ENCODE results near the gene PSD4.

PSD4 gene

DNA sequence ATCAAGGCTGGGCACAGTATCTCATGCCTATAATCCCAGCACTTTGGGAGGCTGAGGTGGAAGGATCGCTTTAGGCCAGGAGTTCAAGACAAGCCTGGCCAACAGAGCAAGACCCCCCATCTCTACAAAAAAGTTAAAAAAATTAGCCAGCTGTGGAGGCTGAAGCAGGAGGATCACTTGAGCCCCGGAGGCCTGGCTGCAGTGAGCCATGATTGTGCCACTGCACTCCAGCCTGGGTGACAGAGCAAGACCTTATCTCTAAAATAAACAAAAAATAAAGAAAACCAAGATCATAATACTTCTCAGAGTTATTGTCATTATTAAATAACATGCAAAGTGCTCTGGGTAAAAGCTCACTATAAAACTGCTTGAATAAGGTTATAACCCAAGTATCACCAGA lies 31.5 kb upstream of the PSD4 start:
- no peak for DNase-seq (ENCODE audit: low read depth in 2 of 2)

DNA sequence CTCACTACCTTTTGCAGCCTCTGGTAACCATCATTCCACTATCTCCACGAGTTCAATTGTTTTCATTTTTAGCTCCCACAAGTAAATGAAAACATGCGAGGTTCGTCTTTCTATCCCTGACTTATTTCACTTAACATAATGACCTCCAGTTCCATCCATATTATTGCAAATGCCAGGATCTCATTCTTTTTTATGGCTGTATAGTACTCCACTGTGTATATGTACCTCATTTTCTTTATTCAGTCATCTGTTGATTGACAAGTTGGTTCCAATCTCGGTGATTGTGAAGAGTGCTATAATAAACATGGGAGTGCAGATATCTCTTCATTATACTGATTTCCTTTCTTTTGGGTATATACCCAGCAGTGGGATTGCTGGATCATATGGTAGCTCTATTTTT lies 29.5 kb upstream of the PSD4 start:
- DNase-seq (ENCODE audit: low read depth in 2 of 2), result no peak

DNA sequence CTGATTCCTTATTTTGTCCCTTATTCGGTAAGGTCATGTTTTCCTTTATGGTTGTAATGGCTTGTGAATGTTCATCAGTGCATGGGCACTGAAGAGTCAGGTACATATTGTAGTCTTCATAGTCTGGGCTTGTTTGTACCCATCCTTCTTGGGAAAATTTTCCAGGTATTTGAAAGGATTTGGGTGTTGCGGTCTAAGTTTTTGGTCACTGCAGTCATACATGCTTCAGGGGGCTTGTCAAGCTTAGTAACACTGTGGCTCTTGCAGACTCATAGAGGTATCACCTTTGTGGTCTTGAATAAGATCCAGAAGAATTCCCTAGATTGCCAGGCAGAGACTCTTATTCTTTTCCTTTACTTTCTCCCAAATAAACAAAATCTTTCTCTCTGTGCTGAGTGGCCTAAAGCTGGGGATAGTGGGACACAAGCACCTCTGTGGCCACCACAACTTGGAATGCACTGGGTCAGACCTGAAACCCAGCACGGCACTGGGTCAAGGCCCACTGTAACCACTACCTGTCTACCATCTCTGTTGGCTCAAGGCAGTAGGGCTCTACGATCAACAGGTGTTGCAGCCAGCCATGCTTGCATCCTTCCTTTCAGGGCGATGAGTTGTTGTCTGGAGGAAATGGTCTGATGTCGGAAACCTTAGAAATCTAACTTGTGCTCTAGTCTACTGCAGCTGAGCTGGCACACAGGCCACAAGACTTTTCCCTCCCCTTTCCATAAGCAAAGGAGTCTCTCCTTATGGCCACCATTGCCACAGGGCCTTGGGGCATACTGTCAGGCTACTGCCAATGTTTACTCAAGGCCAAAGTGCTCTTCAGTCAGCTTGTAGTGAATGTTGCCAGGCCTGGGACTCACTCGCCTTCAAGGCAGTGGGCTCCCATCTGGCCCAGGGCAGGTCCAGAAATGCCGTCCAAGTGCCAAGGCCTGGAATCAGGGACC lies 24.9 kb upstream of the PSD4 start:
- no peak for DNase-seq (ENCODE audit: low read depth in 2 of 2)

DNA sequence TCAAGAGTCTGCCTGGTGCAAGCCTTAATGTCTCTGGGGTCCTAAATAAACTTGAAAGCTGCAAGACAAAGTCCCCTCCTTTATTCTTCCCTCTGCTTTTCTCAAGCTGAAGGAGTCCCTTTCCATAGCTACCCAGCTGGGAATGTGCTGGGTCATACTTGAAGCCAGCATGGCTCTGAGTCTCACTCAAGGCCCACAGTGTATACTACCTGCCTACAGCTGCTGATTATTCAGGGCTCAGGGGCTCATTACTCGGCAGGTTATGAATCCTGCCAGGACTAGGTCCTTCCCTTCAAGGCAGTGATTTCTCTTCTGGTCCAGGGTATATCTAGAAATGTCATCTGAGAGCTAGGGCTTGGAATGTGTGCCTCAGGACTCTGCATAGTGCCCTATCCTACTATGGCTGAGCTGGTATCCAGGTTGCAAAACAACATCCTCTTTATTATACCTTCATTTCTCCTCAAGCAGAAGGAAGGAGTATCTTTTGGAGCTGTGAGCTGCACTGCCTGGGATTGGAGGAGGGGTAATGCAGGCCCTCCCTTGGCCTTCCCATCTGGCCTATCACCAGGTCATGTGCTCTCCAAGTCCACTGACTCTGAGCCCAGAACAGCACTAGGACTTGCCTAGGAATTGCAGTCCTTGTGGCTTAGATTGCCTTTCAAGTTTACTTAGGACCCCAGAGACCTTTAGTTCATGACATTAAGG lies 24.1 kb upstream of the PSD4 start:
- DNase-seq (ENCODE audit: low read depth in 2 of 2), result no peak

DNA sequence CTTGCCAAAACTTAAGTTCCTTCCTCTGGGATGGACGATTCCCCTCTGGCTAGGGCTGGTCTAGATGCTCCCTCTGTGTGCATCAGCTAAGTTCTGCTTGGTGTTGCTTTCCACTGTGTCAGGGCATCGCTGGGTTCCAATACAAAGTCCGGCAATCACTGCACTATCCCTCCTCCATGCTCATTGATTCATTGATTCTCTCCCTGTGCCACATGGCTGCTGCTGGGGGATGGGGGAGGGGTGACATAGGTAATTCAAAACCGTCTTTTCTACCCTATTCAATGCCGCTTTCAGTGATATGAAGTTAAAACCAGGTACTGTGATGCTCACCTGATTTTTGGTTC lies 23.5 kb upstream of the PSD4 start:
- DNase-seq (ENCODE audit: low read depth in 2 of 2), result no peak

DNA sequence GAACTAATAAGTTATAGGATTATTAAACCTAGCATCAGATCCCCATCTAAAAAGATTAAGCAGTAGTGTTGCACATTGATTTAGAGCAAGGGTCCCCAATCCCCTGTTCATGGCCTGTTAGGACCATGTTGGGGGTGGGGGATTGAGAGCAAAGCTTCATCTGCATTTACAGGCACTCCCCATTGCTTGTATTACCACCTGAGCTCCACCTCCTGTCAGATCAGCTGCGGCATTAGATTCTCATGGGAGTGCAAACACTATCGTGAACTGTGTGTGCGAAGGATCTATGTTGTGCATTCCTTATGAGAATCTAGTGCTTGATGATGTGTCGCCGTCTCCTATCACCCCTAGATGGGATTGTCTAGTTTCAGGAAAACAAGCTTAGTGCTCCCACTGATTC lies 18.4 kb upstream of the PSD4 start:
- DNase-seq (ENCODE audit: low read depth in 2 of 2), result no peak

DNA sequence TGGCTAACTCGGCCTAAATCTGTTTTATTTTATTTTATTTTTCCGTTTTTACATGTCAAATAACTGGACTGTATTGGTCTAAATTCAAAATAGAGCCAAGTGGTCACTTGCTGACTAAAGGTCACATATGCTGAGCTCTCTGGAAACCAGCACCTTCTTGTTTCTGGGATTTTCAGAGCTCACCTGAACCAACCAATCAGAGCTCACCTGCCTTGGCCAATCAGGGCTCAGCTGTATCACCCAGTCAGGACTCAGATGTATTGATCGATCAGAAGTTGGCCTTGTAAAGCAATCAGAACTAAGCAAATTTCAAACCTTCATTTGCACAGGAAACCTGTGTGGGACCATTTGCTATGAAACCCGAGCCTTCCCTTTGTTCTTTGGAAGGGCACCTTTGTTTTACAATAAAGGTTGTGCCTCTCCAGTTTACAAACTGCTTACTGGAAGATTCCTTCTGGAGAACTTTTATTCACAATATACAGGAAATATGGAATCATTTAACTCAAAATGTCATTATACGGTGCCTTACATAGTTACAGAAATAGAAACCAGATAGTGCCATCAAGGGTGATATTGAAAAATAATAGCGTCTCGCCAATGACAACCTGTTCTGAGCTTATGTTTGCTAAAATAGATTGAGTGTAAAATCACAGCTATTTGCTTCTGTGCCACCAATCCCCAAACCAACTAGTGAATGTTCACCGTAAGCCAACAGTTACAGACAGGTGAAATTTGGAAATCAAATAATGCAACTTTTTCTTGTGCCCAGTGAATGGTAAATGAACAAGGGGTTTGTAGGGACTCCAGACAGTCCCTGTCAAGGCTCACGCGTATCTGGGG lies 17.3 kb upstream of the PSD4 start:
- no peak for DNase-seq (ENCODE audit: low read depth in 2 of 2)

DNA sequence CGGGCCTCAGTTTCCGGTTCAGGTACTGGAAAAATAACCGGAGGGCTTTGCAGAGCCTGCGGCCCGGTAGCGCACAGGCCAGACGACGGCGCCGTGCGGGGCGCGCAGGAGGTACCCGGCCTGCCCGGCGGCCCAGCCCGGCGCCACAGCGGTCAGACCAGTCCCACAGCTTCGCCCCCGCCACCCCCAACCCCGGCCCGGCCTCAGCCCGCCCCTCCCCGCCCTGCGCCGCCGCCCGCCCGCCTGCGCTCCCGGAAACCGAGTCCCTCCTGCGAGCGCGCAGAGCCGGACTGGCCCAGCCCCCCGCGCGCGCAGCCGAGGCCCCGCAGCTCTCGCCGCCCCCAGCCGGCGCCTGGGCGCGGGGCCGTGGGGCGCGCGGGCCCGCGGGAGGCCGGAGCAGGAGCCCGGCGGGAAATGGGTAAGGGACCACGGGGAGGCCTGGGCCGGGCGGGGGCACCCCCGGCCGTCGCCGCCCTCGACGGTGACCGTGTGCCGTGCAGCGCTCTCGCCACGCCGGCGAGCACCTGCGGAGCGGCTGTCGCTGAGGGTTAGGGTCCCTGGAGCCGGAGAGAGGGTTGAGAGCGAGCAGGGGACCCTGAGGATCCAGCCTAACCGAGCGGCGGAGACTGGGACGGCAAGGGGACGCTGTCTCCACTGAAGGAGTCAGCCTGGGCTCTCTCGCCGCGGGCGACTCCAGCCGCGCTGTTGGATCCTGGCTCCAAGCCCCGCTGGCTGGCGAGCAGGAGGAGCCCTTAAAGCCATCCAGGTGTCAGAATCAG lies 16.5 kb upstream of the PSD4 start:
- DNase-seq (ENCODE audit: low read depth in 2 of 2), result no peak

DNA sequence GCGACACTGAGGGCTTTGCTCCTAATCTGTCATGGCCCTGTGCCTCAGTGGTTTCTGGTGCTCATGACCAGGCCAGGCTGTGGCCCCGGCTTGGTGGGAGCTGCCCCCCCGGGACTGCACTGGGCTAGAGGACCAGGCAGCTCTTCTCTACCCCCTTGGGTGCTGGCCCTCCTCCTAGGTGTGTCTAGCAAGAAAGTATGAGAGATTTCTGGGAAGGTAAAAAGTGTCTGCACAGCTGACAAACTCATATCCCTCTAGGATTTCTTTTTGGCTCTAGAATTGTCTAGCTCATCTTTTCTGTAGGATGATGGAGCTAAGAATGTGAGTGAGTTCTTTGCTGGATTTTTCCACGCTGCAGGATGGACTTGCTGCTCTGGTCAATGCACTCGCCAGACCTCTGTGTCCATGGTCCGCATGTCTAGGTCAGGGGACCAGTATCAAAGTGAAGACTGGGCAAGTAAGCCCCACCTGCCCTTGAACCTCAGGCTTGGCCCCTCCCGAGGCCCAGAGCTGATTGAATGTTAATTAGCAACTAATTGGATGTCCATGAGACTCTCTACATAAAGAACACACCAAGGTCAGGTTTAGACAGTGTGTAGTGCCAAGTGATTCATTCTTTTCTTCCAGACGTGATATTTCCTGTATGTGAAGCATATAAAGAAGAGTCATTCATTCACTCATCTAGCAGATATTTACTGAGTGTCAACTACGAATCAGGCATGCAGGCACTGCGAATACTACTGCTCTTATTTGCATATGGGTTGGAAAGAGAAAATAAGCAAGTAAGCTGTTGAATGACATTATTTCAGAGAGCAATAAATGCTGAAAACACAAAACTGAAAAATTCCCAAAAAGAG lies 15.6 kb upstream of the PSD4 start:
- no peak for DNase-seq (ENCODE audit: low read depth in 2 of 2)

DNA sequence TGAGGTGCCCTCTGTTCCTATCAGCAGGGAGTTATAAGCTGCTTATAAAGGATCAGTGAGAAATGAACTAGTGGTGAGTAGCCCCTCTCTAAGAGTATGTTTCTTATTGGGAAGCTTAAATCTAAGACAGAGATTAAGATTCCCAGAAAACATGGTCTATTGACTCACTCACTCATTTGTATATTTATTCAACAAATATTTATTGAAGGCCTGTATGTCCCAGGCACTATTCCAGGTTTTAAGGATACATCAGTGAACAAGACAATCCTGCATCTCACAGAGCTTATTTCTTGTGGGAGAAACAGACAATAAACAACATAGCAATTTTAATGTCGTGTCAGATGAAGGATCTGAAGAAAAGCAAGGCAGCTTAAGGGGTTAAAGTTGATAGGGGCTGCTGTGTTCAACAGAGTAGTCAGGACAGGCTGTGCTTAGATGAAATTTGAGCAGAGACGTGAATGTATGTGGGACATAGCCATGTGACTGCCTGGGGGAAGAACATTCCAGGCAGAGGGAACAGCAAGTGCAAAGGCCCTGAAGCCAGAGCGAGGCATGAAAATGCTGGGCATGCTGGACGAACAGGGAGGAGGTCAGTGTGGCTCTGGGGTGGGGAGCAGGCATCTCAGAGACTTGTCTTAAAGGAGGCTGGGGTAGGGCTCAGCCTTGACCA lies 14.8 kb upstream of the PSD4 start:
- DNase-seq (ENCODE audit: low read depth in 2 of 2), result no peak

DNA sequence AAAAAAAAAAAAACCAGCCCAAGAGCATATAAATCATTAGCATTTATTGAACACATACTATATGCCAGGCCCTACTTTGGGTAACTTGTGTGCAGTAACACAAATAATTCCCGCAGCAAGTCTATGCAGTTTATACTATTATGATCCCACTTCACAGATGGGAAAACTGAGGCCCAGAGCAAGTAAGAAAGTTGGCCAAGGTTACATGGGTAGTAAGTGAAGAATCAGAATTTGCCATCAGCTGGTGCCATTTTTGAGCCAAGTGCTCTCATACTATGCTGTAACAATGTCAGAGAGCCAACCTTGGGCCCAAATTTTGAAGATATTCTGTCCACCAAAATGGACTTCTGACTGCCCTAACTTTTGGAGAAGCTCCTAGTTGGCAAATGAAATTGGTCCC lies 13.5 kb upstream of the PSD4 start:
- DNase-seq (ENCODE audit: low read depth in 2 of 2), result no peak

DNA sequence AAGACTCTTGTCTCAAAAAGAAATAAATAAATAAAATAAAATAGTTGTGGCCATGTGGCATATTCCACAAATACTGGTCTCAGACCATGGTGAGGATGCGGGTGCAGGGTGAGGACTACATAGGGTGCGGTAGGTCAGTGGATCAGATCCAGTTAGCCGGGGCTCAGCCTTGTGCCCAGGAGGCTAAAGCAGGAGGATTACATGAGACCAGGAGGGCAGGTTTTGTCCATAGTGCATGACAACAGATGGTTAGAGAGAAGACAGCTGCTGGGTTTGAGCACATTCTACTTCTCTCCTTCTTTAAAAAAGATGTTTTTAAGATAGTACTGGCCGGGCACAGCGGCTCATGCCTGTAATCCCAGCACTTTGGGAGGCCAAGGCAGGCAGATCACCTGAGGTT lies 12.8 kb upstream of the PSD4 start:
- DNase-seq (ENCODE audit: low read depth in 2 of 2), result no peak

DNA sequence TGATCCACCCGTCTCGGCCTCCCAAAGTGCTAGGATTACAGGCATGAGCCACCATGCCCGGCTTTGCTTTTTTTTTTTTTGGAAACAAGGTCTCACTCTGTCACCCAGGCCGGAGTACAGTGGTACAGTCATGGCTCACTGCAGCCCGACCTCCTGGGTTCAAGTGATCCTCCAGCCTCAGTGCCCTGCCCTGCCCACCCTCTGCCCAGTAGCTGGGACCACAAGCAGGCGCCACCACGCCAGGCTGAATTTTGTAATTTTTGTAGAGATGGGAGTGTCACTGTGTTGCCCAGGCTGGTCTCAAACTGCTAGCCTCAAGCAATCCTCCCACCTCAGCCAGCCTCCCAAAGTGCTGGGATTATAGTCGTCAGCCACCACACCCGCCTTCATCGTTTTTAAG lies 11.6 kb upstream of the PSD4 start:
- no peak for DNase-seq (ENCODE audit: low read depth in 2 of 2)

DNA sequence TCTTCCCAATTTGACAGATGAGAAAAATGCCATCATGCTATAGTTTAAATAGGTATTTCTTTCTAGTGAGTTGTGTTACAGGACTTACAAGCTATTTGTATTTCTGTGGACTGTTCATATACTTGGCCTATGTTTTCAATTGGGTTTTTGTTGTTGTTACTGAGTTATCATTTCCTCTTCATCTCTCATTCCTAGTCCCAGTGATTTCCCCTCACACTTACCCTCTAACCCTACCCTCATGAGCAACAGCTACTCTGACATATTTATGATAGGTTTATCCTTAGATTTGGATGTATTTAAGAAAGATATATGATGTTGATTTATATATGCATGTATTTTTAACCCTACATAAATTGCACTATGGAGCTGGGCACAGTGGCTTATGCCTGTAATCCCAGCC lies 10.9 kb upstream of the PSD4 start:
- no peak for DNase-seq (ENCODE audit: low read depth in 2 of 2)

DNA sequence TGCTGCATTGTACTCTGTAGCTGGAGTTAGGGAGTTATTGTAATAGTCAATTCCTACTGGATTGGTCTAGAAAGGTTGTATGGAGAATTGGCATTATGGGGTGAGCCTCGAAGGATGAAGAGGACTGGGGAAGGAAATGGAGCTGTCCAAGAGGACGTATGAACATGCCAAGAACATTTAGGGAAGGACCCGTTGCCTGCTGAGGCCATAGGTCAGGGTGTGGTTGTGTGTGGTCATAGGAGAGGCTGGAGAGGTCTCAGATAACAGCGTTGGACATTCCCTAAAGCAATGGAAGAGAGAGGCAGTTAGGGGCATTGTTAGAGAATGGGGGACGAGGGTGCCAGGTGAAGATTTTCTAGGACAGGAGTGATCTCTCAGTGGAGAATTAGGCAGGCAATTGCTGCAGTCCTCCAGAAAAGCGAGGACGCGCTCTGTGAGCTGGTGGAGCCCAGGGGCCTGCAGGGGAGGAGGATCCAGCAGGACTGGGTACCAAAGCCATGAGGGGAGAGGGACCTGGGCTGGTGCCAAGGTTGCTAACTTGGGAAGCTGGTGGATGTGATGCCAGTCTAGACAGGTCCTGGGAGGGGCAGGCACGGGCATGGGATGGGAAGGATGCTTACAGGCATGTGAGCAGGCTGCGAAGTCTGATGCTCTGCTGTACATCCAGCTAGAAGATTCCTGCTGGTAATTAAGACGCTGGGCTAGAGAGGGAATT lies 9.4 kb upstream of the PSD4 start:
- no peak for DNase-seq (ENCODE audit: low read depth in 2 of 2)

DNA sequence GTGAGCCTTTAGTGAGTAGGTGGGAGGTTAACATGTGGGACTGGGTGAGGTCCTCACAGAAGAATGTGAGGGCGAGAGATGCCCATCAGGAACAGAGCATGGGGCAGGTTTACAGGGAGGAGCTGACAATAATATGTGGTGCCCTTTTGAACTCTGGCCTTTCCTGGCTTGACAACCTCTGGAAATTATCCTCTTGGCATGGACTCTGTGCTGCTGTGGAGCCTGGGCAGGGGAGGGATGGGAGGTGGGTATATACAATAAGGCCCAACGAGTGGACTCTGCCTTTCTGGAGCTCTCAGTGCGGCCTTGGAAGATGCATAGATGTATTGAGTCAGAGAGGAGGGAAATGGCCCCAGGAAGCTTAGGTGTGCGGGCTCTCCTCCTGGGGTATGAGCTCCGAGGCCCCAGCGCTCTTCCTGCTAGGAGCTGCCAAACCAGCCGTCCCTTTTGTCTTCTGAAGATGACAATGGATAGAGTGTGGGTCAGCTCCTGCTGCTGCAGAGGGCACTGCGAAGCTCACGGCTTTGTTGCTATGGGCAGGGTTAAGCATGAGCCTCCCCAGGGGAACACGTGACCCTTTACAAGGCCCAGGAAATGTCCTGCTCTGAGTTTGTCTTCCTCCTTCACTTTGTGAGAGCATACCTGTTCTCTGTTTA lies 8.7 kb upstream of the PSD4 start:
- no peak for DNase-seq (ENCODE audit: low read depth in 2 of 2)

DNA sequence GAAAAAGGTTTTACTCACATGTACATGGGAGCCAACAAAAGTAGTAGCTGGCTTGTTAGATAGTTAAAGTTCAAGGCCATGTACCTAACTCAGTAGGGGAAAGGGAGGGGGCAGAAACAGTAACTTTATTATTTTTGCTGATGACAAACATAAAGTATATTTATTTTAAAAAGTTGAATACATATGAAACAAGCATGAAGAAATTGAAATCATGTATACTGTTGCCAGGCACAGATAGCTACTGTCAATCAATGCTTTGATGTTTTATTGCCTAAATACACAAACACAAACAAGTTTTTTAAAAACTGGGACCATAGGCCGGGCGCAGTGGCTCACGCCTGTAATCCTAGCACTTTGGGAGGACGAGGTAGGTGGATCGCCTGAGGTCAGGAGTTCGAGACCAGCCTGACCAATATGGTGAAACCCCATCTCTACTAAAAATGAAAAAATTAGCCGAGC lies 7.6 kb upstream of the PSD4 start:
- no peak for DNase-seq (ENCODE audit: low read depth in 2 of 2)

DNA sequence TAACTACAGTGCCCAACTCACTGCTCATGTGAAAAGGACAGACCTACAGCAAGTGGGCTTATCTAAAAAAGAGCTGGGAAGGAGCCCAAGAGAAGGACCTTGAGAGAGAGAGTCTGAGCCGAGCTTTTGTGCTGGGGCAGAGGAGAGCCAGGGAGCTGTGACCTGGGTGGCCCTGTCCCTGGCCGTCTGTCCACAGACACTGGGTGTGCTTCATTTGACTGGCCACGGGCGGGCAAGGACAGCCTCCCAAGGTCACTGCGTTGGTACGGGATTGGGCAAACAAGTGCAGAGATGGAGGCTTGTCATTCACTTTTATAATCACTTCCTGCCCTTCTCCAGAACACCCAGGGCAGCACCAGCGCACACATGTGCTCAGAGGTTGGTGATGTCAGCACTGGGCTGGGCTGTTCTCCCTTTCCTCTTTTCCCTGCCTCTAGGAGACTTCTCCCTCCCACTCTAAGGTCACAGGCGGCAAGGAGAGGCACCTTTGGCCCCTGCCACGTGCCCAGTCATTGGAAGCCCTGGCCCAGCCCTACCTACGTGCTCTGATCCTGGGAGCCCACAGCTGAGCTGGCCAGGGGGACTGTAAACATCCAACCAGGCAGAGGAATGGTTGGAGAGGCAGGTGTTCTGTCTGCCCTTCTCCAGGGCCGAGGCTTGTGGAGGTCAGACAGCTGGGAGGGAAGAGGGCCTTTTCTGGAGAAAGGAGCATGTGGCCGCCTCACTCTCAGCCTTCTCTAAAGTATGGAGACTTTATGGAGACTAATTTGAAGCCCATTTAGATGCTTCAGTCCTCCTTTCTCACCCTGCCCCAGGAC lies 6.4 kb upstream of the PSD4 start:
- no peak for DNase-seq (ENCODE audit: low read depth in 2 of 2)
